HepG2 (cell line): ENCODE results near the gene MRPS7. TPM values are rescaled to one million over a fixed set of nuclear protein-coding genes. Genes with fewer than 3 reads are reported as not detected.

ENCODE experiments used
- FOXA1 ChIP-seq, 2 experiments: fragments of 450-650 bp in 1 of 2; sonication (generic) in 1 of 2; formaldehyde crosslinking in 1 of 2; IDR thresholded peaks; 2 replicates each; pipeline versions ENCODE4 v1.4.0 to v1.6.1; 2016 to 2020; ENCODE audit warnings: missing genetic modification reagents in 1 of 2
- HNRNPK ChIP-seq: fragments of 200-400 bp; formaldehyde crosslinking; IDR thresholded peaks from 2 replicates; pipeline ENCODE4 v1.6.1; 2018; ENCODE audit warnings: low read length, low read depth, moderate library complexity, mild to moderate bottlenecking; ENCODE audit not compliant: poor library complexity, severe bottlenecking
- HOXD1 ChIP-seq: sonication (generic); formaldehyde crosslinking; IDR thresholded peaks from 2 replicates; pipeline ENCODE4 v1.5.0; 2020; ENCODE audit warnings: missing genetic modification reagents
- MTA3 ChIP-seq: sonication (generic); formaldehyde crosslinking; IDR thresholded peaks from 2 replicates; pipeline ENCODE4 v1.4.0; 2020; ENCODE audit warnings: missing genetic modification reagents
- PHF20 ChIP-seq: sonication (generic); formaldehyde crosslinking; IDR thresholded peaks from 2 replicates; pipeline ENCODE4 v1.5.0; 2020; ENCODE audit warnings: mild to moderate bottlenecking, missing genetic modification reagents
- ZBTB21 ChIP-seq: sonication (generic); formaldehyde crosslinking; IDR thresholded peaks from 2 replicates; pipeline ENCODE4 v1.4.0; 2020; ENCODE audit warnings: missing genetic modification reagents
- ZFX ChIP-seq: sonication (generic); formaldehyde crosslinking; IDR thresholded peaks from 2 replicates; pipeline ENCODE4 v1.4.0; 2020; ENCODE audit warnings: mild to moderate bottlenecking, low read depth, missing genetic modification reagents, moderate library complexity
- ZKSCAN5 ChIP-seq: sonication (generic); formaldehyde crosslinking; IDR thresholded peaks from 2 replicates; pipeline ENCODE4 v1.5.1; 2020; ENCODE audit warnings: mild to moderate bottlenecking, missing genetic modification reagents
- ZNF33A ChIP-seq: sonication (generic); formaldehyde crosslinking; IDR thresholded peaks from 2 replicates; pipeline ENCODE4 v1.5.1; 2020; ENCODE audit warnings: missing genetic modification reagents, mild to moderate bottlenecking, moderate library complexity, borderline replicate concordance
- ZNF44 ChIP-seq: sonication (generic); formaldehyde crosslinking; IDR thresholded peaks from 2 replicates; pipeline ENCODE4 v1.5.1; 2020; ENCODE audit warnings: mild to moderate bottlenecking, missing genetic modification reagents
- ZNF598 ChIP-seq: sonication (generic); formaldehyde crosslinking; IDR thresholded peaks from 2 replicates; pipeline ENCODE4 v1.5.1; 2020; ENCODE audit warnings: mild to moderate bottlenecking, missing genetic modification reagents, borderline replicate concordance
- ZNF672 ChIP-seq: sonication (generic); formaldehyde crosslinking; IDR thresholded peaks from 2 replicates; pipeline ENCODE4 v1.8.1; 2022; ENCODE audit warnings: missing genetic modification reagents
- ZNF788 ChIP-seq: sonication (generic); formaldehyde crosslinking; IDR thresholded peaks from 2 replicates; pipeline ENCODE4 v1.5.0; 2020; ENCODE audit warnings: mild to moderate bottlenecking, missing genetic modification reagents, borderline replicate concordance
- ZNF841 ChIP-seq: sonication (generic); formaldehyde crosslinking; IDR thresholded peaks from 2 replicates; pipeline ENCODE4 v1.8.1; 2023; ENCODE audit warnings: missing genetic modification reagents, borderline replicate concordance
- polyA plus RNA-seq, 8 experiments: library from polyadenylated mRNA; depleted of rRNA in 3 of 8; stranded (reverse) in 7 of 8; unstranded in 1 of 8; fragments of >200 nt; fragmentation: Illumina TruSeq in 4 of 8; extraction: Trizol in 4 of 8; gene quantifications; 2 replicates each; pipeline versions ENCODE4 v1.2.1 to v1.2.3, GENCODE V29; 2011 to 2016; ENCODE audit warnings: low read depth in 4 of 8, missing spikeins in 1 of 8, mixed read lengths in 1 of 8; ENCODE audit not compliant: insufficient read depth in 1 of 8
- total RNA-seq, 5 experiments: library from RNA; depleted of rRNA; stranded (reverse); fragments of >200 nt; fragmentation: Illumina TruSeq; extraction: Trizol; gene quantifications; 2 replicates each; pipeline ENCODE4 v1.2.3, GENCODE V29; 2016; ENCODE audit warnings: low read depth in 1 of 5
- TF ChIP-seq, protein P1 (sequence below): sonication (generic); formaldehyde crosslinking; conservative IDR thresholded peaks from 2 replicates; pipeline ENCODE4 v1.4.0; 2020; ENCODE audit warnings: missing genetic modification reagents
- TF ChIP-seq, protein P2 (sequence below): sonication (generic); formaldehyde crosslinking; IDR thresholded peaks from 2 replicates; pipeline ENCODE4 v1.4.0; 2020; ENCODE audit warnings: mild to moderate bottlenecking, missing genetic modification reagents
- TF ChIP-seq, protein P3 (sequence below): sonication (generic); formaldehyde crosslinking; IDR thresholded peaks from 2 replicates; pipeline ENCODE4 v1.4.0; 2020; ENCODE audit warnings: missing genetic modification reagents
- TF ChIP-seq, protein P4 (sequence below): sonication (generic); formaldehyde crosslinking; conservative IDR thresholded peaks from 2 replicates; pipeline ENCODE4 v1.8.0; 2022; ENCODE audit warnings: low read depth, missing genetic modification reagents
- TF ChIP-seq, protein P5 (sequence below): sonication (generic); formaldehyde crosslinking; IDR thresholded peaks from 2 replicates; pipeline ENCODE4 v1.9.0; 2021; ENCODE audit warnings: missing genetic modification reagents, mild to moderate bottlenecking, borderline replicate concordance

MRPS7 gene
- total and polyA plus RNA-seq, 2 of the 13 experiments (the other 11 are each of a cell fraction or from before 2014, with no cell fraction given), result 97.0 to 162 TPM

DNA sequence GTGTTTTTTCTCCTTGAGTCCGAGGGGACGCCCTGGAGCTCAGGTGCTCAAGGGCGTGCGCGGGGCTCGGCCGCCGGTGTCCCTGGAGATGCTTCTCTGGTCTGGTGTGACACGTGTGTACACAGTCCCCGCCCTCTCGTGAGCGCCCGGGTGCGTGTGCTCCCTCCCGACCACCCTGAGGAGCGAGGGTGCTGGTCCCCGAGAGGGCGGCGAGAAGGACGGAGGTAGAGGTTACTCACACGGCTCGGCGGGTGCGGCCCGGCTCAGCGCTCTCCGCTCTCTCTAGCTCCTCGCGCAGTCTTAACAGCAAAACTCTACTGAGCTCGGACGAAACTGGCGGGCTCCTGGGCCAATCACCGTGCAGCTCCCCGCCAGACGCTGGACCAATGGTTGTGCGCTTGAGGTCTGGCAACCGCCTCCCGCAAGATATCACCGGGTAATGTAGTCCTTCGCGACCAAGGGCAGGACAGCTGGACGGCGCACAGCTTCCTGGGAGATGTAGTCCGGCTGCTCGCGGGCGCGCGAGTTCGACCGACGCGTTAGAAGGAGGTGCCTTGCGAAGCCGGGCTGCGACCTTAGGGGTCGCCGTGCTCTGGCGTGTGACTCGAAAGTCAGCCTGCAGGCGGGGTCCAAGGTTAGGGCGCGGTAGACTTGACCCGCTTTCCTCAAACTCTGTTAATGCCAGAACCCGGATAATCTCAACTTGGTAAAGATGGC, 27.6 kb downstream of the MRPS7 start, which contains the start of gene SLC25A19 (continued):
- TF ChIP-seq HNRNPK (peak; percentile 56), ZBTB21 (CRISPR knock-in tag) (no peak), ZFX (CRISPR knock-in tag) (peak; percentile 82), ZNF598 (CRISPR knock-in tag) (peak; percentile 95; the same call in 1 of the 2 replicates), ZNF44 (CRISPR knock-in tag) (0 out of 2 replicates have a peak, but pooled peaks have one; percentile 1), MTA3 (CRISPR knock-in tag) (no peak), PHF20 (peak; percentile 72; the same call in 1 of the 2 replicates), FOXA1 (IDR thresholded peaks at IDR 0.05) (no peak), FOXA1 (CRISPR knock-in tag; IDR thresholded peaks at IDR 0.05) (peak; percentile 76), ZNF33A (CRISPR knock-in tag) (no peak), ZKSCAN5 (no peak; the same call in 1 of the 2 replicates), ZNF841 (CRISPR knock-in tag) (no peak), ZNF672 (no peak), HOXD1 (CRISPR knock-in tag) (no peak; the same call in none of the 2 replicates), ZNF788 (CRISPR knock-in tag) (peak; percentile 92)
- TF ChIP-seq, protein P1, sequence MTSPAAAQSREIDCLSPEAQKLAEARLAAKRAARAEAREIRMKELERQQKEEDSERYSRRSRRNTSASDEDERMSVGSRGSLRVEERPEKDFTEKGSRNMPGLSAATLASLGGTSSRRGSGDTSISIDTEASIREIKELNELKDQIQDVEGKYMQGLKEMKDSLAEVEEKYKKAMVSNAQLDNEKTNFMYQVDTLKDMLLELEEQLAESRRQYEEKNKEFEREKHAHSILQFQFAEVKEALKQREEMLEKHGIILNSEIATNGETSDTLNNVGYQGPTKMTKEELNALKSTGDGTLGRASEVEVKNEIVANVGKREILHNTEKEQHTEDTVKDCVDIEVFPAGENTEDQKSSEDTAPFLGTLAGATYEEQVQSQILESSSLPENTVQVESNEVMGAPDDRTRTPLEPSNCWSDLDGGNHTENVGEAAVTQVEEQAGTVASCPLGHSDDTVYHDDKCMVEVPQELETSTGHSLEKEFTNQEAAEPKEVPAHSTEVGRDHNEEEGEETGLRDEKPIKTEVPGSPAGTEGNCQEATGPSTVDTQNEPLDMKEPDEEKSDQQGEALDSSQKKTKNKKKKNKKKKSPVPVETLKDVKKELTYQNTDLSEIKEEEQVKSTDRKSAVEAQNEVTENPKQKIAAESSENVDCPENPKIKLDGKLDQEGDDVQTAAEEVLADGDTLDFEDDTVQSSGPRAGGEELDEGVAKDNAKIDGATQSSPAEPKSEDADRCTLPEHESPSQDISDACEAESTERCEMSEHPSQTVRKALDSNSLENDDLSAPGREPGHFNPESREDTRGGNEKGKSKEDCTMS (CRISPR knock-in tag), result no peak
- TF ChIP-seq, protein P2, sequence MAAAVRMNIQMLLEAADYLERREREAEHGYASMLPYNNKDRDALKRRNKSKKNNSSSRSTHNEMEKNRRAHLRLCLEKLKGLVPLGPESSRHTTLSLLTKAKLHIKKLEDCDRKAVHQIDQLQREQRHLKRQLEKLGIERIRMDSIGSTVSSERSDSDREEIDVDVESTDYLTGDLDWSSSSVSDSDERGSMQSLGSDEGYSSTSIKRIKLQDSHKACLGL (CRISPR knock-in tag), result peak; percentile 98
- TF ChIP-seq, protein P3, sequence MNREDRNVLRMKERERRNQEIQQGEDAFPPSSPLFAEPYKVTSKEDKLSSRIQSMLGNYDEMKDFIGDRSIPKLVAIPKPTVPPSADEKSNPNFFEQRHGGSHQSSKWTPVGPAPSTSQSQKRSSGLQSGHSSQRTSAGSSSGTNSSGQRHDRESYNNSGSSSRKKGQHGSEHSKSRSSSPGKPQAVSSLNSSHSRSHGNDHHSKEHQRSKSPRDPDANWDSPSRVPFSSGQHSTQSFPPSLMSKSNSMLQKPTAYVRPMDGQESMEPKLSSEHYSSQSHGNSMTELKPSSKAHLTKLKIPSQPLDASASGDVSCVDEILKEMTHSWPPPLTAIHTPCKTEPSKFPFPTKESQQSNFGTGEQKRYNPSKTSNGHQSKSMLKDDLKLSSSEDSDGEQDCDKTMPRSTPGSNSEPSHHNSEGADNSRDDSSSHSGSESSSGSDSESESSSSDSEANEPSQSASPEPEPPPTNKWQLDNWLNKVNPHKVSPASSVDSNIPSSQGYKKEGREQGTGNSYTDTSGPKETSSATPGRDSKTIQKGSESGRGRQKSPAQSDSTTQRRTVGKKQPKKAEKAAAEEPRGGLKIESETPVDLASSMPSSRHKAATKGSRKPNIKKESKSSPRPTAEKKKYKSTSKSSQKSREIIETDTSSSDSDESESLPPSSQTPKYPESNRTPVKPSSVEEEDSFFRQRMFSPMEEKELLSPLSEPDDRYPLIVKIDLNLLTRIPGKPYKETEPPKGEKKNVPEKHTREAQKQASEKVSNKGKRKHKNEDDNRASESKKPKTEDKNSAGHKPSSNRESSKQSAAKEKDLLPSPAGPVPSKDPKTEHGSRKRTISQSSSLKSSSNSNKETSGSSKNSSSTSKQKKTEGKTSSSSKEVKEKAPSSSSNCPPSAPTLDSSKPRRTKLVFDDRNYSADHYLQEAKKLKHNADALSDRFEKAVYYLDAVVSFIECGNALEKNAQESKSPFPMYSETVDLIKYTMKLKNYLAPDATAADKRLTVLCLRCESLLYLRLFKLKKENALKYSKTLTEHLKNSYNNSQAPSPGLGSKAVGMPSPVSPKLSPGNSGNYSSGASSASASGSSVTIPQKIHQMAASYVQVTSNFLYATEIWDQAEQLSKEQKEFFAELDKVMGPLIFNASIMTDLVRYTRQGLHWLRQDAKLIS (CRISPR knock-in tag), result no peak
- TF ChIP-seq, protein P4, sequence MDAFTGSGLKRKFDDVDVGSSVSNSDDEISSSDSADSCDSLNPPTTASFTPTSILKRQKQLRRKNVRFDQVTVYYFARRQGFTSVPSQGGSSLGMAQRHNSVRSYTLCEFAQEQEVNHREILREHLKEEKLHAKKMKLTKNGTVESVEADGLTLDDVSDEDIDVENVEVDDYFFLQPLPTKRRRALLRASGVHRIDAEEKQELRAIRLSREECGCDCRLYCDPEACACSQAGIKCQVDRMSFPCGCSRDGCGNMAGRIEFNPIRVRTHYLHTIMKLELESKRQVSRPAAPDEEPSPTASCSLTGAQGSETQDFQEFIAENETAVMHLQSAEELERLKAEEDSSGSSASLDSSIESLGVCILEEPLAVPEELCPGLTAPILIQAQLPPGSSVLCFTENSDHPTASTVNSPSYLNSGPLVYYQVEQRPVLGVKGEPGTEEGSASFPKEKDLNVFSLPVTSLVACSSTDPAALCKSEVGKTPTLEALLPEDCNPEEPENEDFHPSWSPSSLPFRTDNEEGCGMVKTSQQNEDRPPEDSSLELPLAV, result no peak
- TF ChIP-seq, protein P5, sequence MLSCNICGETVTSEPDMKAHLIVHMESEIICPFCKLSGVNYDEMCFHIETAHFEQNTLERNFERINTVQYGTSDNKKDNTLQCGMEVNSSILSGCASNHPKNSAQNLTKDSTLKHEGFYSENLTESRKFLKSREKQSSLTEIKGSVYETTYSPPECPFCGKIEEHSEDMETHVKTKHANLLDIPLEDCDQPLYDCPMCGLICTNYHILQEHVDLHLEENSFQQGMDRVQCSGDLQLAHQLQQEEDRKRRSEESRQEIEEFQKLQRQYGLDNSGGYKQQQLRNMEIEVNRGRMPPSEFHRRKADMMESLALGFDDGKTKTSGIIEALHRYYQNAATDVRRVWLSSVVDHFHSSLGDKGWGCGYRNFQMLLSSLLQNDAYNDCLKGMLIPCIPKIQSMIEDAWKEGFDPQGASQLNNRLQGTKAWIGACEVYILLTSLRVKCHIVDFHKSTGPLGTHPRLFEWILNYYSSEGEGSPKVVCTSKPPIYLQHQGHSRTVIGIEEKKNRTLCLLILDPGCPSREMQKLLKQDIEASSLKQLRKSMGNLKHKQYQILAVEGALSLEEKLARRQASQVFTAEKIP (CRISPR knock-in tag), result no peak
